GM12865 (cell line): ENCODE measurements around the gene MCAT.

ENCODE experiments used
- DNase-seq: peaks from one replicate; pipeline ENCODE4 v3.0.0; 2010; ENCODE audit warnings: low read depth
- H3K4me3 ChIP-seq: 2 replicates; pipeline ENCODE4 v1.5.1; 2011; ENCODE audit warnings: mild to moderate bottlenecking, low read depth, low read length, control low read depth
- TF ChIP-seq, protein P1 (sequence below): IDR thresholded peaks from 2 replicates; pipeline ENCODE4 v1.5.1; 2011; ENCODE audit warnings: low read length, control low read depth, low read depth, inconsistent platforms; ENCODE audit not compliant: insufficient read depth; ENCODE audit errors: missing control alignments

The MCAT gene

DNA sequence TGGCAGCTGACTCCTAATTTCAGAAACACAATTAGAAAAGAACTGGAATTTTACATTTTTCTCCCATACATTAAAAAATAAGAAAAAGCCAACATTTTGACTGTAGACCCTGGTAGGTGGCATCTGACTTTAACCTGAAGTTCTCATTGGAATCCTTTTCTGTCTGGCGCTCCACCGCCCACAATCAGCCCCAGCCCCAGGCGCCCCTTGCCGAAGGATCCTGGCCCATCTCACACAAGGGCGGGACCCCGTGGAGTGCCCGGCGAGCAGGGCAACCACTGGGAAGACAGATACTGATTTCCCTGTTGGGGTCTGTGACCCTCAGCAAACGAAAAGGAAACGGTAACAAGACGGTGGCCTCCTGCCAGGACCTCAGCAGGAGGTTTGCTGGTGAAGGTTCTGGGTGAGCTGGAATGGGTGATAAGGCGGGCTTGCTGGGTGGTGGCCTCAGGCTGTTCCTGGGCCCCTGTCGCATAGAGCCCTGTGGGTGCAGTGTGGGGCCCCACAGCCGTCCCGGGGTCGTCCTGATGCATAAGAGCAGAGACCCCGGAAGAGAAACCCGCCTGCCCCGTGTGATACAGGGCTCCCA is 23.9 kb upstream of the MCAT start:
- no peak overlapping the region for H3K4me3 ChIP-seq
- TF ChIP-seq, protein P1, sequence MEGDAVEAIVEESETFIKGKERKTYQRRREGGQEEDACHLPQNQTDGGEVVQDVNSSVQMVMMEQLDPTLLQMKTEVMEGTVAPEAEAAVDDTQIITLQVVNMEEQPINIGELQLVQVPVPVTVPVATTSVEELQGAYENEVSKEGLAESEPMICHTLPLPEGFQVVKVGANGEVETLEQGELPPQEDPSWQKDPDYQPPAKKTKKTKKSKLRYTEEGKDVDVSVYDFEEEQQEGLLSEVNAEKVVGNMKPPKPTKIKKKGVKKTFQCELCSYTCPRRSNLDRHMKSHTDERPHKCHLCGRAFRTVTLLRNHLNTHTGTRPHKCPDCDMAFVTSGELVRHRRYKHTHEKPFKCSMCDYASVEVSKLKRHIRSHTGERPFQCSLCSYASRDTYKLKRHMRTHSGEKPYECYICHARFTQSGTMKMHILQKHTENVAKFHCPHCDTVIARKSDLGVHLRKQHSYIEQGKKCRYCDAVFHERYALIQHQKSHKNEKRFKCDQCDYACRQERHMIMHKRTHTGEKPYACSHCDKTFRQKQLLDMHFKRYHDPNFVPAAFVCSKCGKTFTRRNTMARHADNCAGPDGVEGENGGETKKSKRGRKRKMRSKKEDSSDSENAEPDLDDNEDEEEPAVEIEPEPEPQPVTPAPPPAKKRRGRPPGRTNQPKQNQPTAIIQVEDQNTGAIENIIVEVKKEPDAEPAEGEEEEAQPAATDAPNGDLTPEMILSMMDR, result no peak
- no peak for DNase-seq

DNA sequence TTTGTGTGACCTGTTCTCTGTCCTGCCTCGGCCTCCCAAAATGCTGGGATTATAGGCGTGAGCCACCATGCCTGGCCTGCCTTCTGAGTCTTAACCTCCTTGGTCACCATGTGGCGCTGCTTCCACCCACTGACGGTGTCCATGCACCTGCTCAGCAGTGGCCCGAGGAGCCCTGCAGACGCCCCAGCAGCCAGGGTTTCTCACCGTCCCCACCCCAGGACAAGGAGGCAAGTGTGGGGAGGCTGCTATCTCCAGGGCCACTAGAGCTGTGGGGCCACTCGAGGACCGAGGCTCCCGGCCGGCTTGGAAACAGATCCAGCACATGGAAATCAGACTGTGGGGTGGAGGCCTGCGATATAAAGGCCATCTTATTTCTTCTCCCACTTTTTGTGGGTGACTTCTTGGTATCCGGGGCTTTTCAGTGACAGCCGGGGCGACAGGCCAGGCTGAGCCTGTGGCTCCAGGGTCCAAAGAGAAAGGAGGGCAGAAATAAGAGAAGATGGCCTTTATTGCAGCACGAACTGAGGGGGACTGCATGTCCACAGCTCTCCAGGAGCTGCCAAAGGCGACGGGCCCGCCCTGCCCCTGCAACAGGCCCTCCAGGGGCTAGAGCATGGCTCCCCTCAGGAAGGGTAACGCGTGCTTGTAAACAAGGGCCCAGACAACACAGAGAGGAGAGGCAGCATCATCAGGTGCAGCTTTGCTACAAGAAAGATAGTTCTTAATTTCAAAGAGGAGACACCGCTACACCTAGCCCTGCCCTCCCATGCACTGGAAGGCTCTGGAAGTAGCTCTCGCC is 23.1 kb upstream of the MCAT start:
- DNase-seq, result no peak
- H3K4me3 ChIP-seq, result no peak overlapping the region
- TF ChIP-seq, protein P1, result no peak

DNA sequence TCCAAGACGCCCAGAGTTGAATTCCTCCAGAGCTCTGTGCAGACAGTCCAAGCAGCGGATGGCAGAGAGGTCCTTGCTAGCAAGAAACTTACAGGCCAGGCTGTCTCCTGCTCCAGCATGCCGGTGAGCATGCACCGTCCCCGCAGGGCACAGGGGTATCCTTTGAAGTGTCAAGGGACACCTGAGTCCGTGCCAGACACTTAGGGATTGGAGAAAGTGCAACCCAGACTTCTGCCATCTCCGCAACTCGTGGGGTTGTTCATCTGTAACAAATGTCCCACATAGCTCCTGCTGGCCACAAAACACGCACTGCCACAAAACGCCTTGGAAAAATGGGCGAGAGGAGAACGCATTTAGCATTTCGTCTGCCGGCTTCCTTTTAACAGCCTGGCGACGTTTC is 21.4 kb upstream of the MCAT start:
- TF ChIP-seq, protein P1, result no peak
- H3K4me3 ChIP-seq, result no peak overlapping the region
- no peak for DNase-seq

DNA sequence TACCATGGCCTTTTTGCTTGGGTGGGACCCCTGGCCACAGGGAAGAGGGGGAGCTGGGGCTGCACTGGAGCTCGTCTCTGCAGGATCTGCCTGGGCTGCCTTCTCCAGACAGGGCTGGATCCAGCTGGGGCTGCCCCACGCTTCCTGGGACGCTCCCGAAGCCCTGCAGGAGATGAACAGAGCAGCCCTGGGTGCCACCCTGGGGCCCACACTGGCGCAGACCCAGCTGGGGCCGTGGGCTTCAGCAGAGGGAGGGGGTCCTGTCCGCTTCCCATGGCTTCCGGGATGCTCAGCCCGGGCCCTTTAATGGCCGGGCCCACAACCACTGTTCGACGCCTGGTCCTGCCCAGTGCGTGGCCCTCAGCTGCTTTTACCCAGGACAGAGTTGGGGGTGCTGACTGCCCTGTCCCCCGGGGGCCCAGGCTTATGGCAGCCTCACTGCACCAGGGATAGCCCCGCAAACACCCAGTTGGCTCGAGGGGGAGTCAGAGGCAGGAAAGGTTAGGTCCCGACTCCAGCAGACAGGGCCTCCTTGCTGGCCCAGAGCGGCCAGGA is 20.1 kb upstream of the MCAT start:
- no peak overlapping the region for H3K4me3 ChIP-seq
- TF ChIP-seq, protein P1, result no peak
- DNase-seq, result no peak

DNA sequence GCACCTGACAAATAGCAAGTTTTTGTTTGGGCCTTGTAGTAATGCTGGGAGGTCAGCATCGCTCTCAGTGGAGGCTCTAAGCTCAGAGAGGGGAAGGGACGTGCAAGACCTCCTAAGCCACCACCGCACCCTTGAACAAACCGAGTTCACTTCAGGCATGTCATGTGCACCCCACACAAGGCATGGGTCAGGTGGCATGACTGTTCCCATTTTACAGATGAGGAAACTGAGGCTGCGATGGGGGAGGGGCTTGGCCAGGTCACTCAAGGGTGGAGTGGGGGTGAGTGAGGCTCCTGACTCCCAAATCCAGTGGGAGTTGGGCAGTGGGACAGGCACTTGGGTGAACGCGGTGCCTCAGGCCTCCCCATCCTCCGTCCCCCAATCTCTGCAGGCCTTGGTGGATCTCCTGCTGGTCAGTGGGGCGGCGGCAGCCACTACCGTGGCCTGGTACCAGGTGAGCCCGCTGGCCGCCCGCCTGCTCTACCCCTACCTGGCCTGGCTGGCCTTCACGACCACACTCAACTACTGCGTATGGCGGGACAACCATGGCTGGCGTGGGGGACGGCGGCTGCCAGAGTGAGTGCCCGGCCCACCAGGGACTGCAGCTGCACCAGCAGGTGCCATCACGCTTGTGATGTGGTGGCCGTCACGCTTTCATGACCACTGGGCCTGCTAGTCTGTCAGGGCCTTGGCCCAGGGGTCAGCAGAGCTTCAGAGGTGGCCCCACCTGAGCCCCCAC is 19.4 kb upstream of the MCAT start:
- DNase-seq, result no peak
- H3K4me3 ChIP-seq, result no peak overlapping the region
- TF ChIP-seq, protein P1, result no peak

DNA sequence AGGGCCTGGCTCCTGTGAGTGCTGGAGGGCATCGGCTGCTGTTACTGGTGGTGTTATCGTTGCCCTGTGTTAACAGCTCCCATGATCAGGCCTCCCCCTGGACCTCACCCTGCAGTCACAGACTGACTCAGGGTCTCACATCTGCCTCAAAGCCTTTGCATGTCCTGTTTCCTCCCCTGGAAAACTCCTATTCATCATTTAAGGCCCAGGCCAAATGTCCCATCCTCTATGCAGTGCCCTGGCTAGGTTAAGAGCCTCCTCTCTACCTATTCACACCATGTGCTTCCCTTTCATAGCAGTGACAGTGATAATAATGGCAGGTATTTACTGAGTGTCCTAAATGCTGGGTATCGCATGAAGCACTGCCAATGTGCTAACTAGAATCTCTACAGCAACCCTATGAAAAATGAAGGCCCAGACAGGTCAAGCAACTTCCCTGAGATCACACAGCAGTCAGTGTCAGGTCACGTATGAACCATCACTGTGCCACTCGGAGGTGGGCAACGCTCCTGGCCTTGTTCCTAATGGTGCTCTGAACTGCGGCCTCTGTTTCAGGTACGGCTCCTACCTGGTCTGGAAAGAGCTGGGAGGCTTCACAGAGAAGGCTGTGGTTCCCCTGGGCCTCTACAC is 17.4 kb upstream of the MCAT start:
- no peak for DNase-seq
- TF ChIP-seq, protein P1, result no peak
- no peak overlapping the region for H3K4me3 ChIP-seq
